ENCODE measurements around the gene NIPA2.

The NIPA2 gene

GRCh38 chr15:22877117-22877516 lies 38.7 kb downstream of the NIPA2 start:
- no peak for DNase-seq (ENCODE audit: low read depth in 1 of 2, low spot score in 1 of 2)

- no peak for DNase-seq (ENCODE audit: low read depth in 1 of 2, low spot score in 1 of 2)
Measured at GRCh38 chr15:22877607-22878006, 39.1 kb downstream of the NIPA2 start.

- DNase-seq (ENCODE audit: low read depth in 1 of 2, low spot score in 1 of 2): no peak
Measured at GRCh38 chr15:22878103-22878502, 39.6 kb downstream of the NIPA2 start.

GRCh38 chr15:22880068-22880980 lies 41.9 kb downstream of the NIPA2 start:
- DNase-seq (ENCODE audit: low read depth in 1 of 2, low spot score in 1 of 2): no peak

- DNase-seq (ENCODE audit: low read depth in 1 of 2, low spot score in 1 of 2): no peak
Measured at GRCh38 chr15:22880981-22881738, 42.7 kb downstream of the NIPA2 start.

GRCh38 chr15:22881739-22882440 lies 43.4 kb downstream of the NIPA2 start:
- DNase-seq (ENCODE audit: low read depth in 1 of 2, low spot score in 1 of 2): no peak

GRCh38 chr15:22883196-22883595 lies 44.7 kb downstream of the NIPA2 start:
- DNase-seq (ENCODE audit: low read depth in 1 of 2, low spot score in 1 of 2): no peak

GRCh38 chr15:22884344-22884743 lies 45.9 kb downstream of the NIPA2 start:
- no peak for DNase-seq (ENCODE audit: low read depth in 1 of 2, low spot score in 1 of 2)

- no peak for DNase-seq (ENCODE audit: low read depth in 1 of 2, low spot score in 1 of 2)
Measured at GRCh38 chr15:22885120-22885519, 46.7 kb downstream of the NIPA2 start.

- no peak for DNase-seq (ENCODE audit: low read depth in 1 of 2, low spot score in 1 of 2)
Measured at GRCh38 chr15:22887157-22887951, 48.9 kb downstream of the NIPA2 start.

GRCh38 chr15:22888120-22888859 lies 49.8 kb downstream of the NIPA2 start:
- DNase-seq (ENCODE audit: low read depth in 1 of 2, low spot score in 1 of 2): no peak

- no peak for DNase-seq (ENCODE audit: low read depth in 1 of 2, low spot score in 1 of 2)
Measured at GRCh38 chr15:22889146-22889818, 50.8 kb downstream of the NIPA2 start.

GRCh38 chr15:22890296-22890695 lies 51.8 kb downstream of the NIPA2 start:
- DNase-seq (ENCODE audit: low read depth in 1 of 2, low spot score in 1 of 2): no peak

- no peak for DNase-seq (ENCODE audit: low read depth in 1 of 2, low spot score in 1 of 2)
Measured at GRCh38 chr15:22891426-22892210, 53.2 kb downstream of the NIPA2 start.

GRCh38 chr15:22892333-22892732 lies 53.9 kb downstream of the NIPA2 start:
- no peak for DNase-seq (ENCODE audit: low read depth in 1 of 2, low spot score in 1 of 2)

GRCh38 chr15:22893081-22893480 lies 54.6 kb downstream of the NIPA2 start:
- no peak for DNase-seq (ENCODE audit: low read depth in 1 of 2, low spot score in 1 of 2)

GRCh38 chr15:22893881-22894280 lies 55.4 kb downstream of the NIPA2 start:
- DNase-seq (ENCODE audit: low read depth in 1 of 2, low spot score in 1 of 2): no peak

GRCh38 chr15:22895465-22896190 lies 57.2 kb downstream of the NIPA2 start:
- no peak for DNase-seq (ENCODE audit: low read depth in 1 of 2, low spot score in 1 of 2)

Measured in activated T-helper 1 cell treated with anti-CD3 and anti-CD28 coated beads, Interleukin-2, amount 50 U/mL, for 16 hours (primary cell).